NCI-H2029 treated with DMSO at 0.1 percent for 48 hours (cell line): ENCODE measurements around the gene OSCP1.

Experiments
- DNase-seq: peaks from one replicate; lab custom pipeline; 2025; lab: John Stamatoyannopoulos, UW

Gene OSCP1

DNA sequence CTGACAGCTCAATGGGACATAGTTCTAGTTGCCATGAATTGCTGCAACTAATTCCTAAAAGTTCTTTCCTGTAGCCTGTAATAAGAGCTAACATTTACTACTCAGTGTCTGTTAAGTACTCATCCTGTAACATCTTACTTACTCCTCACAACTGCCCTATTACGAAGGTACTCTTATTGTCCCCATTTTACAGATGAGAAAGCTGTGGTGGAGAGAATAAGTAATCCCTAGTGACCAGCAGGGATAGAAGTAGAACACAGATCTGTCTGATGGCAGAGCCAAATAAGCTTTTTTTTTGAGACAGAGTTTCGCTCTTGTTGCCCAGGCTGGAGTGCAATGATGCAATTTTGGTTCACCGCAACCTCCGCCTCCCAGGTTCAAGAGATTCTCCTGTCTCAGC, 67.6 kb downstream of the OSCP1 start:
- no peak for DNase-seq

DNA sequence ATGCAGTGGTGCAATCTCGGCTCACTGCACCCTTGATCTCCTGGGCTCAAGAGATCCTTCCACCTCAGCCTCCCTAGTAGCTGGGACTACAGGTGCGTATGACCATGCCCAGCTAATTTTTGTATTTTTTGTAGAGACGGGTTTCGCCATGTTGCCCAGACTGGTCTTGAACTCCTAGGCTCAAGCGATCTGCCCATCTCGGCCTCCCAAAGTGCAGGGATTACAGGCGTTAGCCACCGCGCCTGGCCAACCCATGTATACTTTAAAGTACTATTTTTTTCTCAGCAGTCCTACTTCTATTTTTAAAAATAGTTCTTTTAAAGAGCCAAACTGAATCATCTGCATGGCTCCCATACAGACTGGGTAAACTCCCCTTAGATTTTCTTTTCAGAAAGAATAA, 68.0 kb downstream of the OSCP1 start:
- DNase-seq: no peak

DNA sequence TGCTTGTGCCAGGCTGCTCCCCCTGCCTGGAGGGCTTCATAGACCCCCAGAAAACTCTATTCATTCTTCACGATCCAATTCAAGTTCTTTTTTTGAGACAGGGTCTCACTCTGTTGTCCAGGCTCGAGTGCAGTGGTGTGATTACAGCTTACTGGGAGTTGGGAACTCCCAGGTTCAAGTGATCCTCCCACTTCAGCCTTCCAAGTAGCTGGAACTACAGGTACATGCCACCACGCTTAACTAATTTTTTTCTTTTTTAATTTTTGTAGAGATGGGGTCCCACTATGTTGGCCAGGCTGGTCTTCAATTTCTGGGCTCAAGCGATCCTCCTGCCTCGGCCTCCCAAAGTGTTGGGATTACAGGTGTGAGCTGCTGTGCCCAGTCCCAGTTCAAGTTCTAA, 68.8 kb downstream of the OSCP1 start:
- DNase-seq: no peak

DNA sequence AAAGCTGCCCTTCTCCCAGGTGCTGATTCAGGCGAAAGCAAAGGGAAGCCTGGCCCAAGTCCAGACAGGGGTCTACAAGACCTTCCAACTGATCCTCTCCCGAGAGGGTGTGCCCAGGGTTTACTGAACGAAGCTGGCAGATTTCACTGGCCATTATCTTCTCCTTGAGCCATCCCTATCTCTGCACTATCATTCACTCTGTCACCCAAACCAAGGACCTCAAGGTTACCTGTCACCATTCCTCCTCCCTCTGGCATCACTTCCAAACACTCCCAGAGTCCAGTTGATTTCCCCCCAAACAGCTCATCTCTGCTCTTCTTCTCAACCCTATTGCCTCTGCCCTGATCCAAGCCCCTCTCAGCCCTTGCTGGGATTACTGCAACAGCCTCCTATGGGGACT, 69.5 kb downstream of the OSCP1 start:
- no peak for DNase-seq

DNA sequence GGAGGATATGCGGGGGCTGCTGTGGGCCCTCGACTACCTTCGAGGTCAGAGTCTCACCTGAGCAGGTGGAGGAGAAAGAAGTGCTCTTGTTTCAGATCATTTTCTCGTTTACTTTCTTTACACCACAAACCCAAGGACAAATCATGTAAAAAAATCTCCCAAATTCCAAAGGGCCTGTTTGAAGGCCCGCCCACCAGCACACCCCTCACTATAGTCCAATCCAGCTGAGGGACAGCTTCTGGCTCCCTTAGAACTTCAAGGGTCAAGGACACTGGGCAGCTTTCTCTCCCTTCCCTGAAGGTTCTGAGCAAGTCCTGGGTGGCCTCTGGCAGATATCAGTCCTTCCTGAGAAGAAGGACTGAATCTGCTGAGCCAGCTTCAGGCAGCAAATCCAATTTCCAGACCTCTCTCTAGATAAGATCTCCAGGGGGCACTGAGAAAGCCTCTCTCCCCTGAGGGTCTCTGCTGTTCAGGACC, 70.1 kb downstream of the OSCP1 start:
- DNase-seq: no peak

DNA sequence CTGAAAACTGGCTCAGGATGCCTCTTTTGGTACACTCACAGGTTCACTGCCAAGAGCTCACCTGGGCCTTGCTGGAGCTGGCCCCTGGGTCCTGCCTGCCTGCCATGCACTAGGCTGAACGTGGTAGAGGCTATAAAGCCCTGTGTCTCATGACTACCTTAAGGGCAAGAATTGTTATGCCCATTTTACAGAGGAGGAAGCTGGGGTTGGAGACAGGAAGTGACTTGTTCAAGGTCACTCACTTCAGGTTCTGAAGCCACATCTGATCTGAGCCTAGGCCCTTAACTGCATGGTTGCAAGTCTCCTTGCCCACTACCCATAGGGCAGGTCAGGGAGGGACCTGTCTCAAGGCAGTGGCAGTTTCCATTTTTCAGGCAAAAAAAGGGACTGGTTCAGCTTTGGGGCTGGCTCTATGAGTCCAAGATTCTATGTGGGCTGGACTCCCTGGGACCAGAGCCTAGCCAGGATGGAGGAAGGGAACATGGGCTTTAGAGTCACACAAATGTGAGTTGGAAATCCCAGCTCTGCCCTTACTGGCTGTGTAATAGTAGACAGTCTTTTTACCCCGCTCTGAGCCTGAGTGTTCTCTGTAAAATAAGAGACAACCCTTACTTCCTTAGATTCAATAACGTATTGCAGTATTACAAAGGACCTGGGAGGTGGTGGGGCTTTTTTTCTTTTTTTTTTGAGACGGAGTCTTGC, 72.3 kb downstream of the OSCP1 start:
- DNase-seq: no peak

DNA sequence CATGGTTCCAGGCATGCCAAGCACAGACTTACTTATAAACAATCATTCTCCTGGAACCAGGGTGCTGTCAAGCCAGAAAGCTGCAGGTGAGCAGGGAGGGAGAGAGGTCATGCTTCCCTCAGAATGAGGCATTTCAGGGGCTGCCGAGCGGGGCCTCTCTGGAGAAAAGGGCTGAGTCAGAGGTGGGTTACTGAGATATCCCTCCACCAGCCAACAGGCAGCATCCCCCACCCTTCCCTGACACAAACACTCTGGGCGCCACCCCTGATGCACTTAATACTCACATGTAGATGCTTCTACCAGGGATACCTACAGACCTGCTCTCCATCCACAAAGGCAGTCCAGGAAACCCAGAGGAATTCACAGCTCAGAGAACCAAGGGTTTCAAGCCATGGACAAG, 77.6 kb downstream of the OSCP1 start:
- DNase-seq: no peak

DNA sequence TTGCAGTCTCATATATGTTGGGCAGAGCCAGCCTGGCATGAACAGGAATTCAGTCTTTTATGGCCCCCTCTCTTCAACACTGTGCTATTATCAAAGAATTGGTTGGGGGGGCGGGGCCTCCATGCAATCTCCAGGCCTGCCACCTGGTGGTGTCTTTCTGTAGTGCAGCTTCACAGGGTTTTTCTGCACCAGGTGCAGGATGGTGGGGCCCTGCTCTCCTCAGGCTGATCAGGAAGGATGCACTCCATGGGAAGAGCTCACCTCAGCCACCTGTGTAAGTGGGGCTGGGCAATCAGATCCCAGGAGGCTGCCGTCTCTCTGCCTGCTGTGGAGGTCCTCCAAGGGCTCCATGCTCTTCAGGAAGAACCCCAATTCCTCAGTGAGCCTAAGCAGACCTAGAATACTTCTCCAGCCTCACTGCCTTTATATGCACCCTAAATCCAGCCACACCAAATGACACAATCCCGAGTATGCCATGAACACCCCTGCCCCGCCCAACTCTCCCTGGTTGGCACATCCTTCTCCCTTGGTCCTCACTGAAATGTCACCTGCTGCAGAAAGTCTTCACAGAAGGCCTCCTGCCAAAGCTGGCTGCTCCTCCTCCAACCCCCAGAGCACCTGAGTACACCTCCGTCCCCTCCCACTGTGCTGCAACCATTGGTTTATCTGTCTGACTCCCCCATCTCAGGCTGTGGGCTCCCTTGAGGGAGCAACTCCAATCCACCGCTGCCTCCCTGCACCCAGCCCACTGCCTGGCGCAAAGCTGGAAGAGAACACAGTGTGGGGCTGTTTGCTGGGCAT, 81.0 kb downstream of the OSCP1 start:
- DNase-seq: peak; percentile 31
